CD4-positive, alpha-beta T cell treated with Interleukin-2 at 100 ng/mL for 4 hours (primary cell): ENCODE data around the gene C2CD2L.
A peak's percentile ranks its signal among the peaks of the same experiment; 100 is the strongest.
"Not testable (repeated sequence)": the region's sequence is repeated elsewhere in the genome, so short reads cannot be mapped to it uniquely, and the experiment has no call there.

ENCODE experiments used
- DNase-seq: peaks from one replicate; pipeline ENCODE4 v3.0.0-alpha.2; 2020; ENCODE audit warnings: low spot score

The C2CD2L gene

DNA sequence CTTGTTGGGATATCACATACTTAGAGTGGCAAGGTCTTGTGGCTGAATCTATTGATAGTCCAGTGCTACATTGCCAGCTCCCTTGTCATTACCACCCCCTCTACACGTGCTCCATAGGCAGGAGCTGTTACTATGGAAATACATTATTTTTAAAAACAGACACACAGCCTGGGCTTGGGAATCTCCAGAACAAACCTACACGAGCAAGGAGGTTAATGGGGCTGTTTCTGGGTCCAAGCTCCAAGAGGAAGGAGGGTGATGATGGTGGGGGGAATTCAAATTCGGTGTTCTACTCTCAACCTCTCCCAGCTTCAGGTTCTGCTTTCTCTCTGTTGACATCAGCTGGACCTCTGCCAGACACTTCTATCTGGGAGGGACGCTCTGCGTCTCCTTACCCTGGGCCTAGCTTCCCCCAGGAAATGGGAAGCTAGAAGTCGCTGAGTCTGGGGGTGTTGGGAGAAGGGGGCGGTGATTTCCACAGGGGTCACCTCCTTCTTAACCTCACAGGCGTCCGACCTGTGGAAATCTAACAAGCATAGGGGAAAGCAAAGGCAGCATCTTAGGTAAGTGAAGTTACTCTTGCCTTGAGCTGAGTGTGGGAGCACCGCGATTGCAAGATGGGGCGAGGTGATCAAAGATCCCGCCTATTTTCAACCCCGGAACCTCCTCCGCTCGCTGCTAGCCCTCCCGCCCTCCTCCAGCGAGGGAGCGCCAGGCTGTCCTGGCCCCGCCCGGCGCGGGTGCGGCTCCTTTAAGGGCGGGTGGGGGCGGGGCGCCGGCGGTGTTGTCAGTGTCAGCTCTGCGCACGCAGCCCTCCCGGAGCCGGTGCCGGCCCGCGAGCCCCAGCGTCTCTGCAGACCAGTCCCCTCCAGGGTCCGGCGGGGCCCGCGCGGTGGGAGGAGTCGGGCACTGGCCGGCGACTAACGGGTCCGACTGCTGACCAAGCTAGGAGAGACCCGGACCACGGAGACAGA lies at the start of gene C2CD2L:
C2CD2L (plus strand) TSS at position 781 of the 974 bp plus-strand sequence. CDS start 398 bp downstream, outside the sequence.
- peak; percentile 89 for DNase-seq

DNA sequence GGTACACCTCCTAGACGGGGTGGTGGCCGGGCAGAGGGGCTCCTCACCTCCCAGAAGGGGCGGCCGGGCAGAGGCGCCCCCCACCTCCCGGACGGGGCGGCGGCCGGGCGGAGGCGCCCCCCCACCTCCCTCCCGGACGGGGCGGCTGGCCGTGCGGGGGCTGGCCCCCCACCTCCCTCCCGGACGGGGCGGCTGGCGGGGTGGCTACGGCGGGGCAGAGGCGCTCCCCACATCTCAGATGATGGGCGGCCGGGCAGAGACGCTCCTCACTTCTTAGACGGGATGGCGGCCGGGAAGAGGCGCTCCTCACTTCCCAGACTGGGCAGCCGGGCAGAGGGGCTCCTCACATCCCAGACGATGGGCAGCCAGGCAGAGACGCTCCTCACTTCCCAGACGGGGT lies 48.0 kb upstream of the C2CD2L start:
- DNase-seq, result not testable (repeated sequence)

DNA sequence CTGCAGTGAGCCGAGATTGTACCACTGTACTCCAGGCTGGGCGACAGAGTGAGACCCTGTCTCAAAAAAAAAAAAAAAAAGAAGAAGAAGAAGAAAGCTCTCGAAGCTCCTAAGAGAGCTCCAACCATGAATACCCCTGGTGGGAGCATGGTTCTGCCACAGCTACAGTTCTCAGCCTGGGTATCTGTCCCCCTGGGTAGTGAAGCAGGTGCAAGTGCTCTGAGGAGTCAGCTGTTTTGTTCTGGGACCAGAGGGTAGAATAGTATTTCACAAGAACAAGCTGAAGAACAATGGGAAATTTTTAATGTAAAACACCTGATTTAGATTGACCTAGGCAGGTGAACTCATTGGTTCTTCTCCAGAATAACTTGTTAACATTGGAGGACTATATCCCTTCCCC lies 45.9 kb upstream of the C2CD2L start:
- no peak for DNase-seq

DNA sequence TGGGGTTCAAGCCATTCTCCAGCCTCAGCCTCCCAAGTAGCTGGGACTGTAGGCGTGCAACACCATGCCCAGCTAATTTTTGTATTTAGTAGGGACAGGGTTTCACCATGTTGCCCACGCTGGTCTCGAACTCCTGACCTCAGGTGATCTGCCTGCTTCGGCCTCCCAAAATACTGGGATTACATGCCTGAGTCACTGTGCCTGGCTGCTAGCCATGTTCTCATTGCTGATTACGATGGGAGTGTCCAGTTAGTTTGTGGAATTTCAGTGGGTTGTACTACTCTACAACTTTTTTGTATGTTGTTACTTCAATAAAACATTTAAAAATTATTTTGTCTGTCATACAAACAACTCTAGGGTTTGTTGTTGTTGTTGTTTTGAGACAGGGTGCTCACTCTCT lies 44.4 kb upstream of the C2CD2L start:
- no peak for DNase-seq

DNA sequence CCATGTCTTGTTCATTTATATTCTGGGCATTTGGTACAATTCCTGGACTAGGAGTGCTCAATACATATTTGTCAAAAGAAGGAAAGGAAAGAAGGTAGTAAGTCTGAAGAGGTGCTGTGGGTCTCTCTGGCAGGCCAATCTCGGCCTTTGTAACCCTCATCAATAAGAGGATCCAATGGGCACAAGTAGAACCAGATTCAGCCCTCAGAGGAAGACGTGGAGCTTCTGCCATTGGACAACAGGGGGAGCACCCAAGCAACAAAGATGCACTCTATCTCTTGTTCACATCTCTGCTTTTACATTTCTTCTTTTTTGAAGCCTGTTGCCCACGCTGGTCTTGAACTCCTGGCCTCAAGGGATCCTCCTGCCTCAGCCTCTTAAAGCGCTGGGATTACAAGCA lies 41.8 kb upstream of the C2CD2L start:
- peak; percentile 61 for DNase-seq

DNA sequence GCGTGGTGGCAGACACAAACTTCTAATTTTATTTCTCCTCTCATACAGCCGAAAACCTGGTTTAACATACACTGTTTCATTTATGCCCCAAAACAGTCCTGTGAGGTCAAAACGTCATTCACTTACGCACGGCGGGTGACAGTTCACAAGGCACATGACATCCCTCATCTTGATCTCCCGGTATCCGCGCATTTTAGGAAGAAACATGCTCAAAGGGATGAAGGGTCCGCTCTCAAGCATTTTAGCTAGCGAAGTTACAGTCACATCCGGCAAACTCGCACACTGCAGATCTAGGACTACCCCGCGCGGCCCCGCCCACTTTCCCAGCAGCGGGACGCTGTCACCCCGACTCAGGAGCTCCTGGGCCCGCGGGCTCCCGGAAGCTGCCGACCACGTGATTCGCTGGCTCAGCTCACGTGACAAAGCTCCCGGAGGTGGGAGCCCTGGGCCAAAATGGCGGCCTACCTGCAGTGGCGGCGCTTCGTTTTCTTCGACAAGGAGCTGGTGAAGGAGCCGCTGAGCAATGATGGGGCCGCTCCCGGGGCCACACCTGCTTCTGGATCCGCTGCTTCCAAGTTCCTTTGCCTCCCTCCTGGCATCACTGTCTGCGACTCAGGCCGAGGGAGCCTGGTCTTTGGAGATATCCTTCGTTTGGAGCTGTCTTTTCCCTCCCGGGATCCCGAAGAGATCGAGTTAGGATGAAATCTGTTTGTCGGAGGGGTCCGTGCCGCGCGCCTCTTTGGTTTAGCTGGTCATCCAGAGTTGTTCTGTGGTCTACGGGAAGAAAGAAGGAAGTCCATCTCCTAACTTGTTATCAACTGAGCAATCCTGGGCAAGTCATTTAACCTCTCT lies 39.5 kb upstream of the C2CD2L start, which contains the start of gene VPS11:
VPS11 (plus strand) TSS at position 448 of the 852 bp plus-strand sequence; CDS start at position 454, 6 bp downstream.
- DNase-seq, result peak; percentile 96

DNA sequence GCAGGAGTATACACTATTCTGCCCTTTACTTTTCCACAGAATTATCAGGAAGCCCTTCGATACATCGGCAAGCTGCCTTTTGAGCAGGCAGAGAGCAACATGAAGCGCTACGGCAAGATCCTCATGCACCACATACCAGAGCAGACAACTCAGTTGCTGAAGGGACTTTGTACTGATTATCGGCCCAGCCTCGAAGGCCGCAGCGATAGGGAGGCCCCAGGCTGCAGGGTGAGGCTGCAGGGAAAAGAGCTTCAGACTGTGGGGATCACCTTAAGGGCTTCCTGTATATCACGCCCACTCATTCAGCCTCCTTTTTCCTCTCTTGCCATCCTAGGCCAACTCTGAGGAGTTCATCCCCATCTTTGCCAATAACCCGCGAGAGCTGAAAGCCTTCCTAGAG lies 29.3 kb upstream of the C2CD2L start:
- DNase-seq, result no peak

DNA sequence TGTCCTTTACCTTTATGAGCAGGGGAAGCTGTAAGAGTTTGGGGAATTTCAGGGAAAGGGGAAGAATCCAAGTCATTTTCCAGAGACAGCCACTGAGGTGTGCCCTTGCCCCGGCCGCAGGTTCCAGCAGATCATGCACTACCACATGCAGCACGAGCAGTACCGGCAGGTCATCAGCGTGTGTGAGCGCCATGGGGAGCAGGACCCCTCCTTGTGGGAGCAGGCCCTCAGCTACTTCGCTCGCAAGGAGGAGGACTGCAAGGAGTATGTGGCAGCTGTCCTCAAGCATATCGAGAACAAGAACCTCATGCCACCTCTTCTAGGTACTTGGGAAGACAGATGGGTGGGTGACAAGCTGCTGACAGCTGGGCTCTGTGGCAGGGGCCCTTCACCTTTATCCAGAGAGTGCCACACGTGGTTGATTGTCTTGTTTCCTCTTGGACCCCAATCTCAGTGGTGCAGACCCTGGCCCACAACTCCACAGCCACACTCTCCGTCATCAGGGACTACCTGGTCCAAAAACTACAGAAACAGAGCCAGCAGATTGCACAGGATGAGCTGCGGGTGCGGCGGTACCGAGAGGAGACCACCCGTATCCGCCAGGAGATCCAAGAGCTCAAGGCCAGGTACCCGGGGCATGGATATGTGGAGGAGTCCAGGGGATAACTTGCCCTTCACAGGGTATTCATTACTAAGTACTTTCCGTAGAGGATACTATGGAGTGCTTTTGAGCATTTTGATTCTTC lies 28.3 kb upstream of the C2CD2L start:
- no peak for DNase-seq

DNA sequence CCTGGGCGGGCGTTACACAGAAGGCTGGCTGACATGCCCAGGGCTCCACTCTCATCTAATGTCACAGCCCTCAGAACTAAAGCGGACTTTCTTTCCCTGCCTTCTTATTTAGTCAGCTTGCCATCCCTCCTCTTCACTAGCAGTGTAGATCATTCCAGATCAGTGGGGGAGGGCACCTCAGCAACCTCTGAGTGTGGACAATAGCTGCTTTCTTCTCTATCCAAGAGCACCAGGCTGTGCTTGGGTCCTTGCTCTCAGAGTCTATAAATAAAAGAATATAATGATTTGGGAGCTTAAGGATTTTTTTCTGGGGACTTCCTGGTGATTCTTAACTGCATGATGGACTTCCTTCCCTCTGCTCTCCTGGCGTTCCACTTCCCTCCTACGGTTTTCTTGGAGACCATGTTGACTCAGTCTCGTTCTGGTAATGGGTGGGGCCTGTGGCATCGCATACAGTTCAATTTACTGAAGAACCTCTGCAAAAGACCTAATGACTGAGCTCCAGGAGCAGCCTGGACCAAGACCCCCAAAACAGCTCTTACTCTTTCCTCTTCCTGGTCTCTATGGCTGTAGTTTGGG lies 25.4 kb upstream of the C2CD2L start:
- no peak for DNase-seq

DNA sequence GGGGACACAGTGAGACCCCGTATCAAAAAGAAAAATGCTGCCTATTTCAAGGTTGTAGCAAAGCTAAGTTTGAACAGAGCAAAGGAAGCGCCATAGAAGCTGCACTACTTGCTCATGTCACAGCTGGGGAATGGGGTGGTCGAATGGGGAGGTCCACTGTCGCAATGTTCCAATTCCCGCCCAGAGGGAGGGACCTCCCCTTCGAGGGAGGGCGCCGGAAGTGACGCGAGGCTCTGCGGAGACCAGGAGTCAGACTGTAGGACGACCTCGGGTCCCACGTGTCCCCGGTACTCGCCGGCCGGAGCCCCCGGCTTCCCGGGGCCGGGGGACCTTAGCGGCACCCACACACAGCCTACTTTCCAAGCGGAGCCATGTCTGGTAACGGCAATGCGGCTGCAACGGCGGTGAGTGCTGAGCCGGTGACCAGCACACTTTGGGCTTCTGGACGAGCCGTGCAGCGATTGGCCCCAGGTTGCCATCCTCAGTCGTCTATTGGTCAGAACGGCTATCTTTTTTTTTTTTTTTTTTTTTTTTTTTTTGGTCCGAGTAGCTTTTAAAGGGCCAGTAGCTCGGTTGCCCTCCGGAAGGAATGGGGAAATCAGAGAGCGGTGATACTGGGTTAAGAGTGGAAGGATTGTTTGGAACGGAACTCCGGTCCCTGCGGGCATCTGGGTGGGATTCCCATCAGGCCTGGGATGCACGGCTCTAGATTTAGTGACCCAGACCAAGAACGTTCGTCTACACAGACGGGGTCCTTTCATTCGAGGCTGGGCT lies 22.3 kb upstream of the C2CD2L start, which contains the start of gene HMBS:
HMBS (plus strand) TSS at position 219 of the 774 bp plus-strand sequence; CDS start at position 372, 153 bp downstream.
- peak; percentile 91 for DNase-seq

DNA sequence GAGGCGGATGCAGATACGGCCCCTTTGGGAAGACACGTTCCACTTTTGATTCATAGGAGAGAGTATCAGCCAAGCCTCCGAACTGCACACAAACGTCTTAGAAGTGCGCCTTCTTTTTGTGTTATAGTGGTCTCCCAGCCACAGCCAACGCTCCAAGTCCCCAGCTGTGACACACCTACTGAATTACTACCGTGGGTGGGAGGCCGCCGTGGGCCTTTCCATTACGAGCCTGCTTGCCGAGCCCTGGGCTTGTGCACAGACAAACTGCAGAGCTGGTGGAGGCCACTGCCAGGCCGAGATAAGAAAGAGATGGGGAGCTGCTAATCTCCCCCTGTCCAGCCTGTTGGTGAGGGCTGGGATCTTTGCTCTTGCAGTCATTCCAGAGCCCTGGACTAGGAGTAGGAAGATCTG lies 21.7 kb upstream of the C2CD2L start:
- DNase-seq, result no peak

DNA sequence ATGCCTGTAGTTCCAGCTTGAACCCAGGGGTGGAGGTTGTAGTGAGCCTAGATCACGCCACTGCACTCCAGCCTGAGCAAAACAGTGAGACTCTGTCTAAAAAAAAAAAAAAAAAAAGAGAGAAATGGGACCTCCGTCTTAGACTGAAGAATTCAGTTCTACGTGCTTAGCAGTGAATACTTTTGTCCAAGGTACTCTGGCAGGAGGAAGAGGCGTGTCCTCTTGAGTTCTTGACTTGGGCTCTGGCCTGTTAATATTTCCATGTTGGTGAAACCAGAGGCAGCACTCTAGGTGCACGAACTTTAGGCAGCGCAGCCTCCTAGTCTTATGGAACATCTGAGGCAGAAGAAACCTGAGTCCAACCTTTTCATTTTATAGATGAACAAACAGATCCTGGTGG lies 20.0 kb upstream of the C2CD2L start:
- DNase-seq, result no peak

DNA sequence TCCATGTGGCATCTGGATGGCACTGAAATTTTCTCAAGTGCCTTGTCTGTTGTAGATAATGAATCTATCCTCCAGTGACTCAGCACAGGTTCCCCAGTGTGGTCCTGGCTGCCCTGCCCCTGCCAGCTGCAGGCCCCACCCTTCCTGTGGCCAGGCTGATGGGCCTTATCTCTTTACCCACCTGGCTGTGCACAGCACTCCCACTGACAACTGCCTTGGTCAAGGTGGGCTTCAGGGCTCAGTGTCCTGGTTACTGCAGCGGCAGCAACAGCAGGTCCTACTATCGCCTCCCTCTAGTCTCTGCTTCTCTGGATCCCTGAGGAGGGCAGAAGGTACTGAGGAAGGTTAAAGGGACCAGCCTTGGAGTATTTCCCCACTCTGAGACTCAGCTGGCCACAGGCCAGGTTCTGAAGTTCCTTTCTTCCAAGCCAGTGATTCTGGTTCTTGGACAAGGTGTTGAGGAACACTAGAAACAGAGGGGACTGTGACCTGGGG lies 19.4 kb upstream of the C2CD2L start:
- no peak for DNase-seq

DNA sequence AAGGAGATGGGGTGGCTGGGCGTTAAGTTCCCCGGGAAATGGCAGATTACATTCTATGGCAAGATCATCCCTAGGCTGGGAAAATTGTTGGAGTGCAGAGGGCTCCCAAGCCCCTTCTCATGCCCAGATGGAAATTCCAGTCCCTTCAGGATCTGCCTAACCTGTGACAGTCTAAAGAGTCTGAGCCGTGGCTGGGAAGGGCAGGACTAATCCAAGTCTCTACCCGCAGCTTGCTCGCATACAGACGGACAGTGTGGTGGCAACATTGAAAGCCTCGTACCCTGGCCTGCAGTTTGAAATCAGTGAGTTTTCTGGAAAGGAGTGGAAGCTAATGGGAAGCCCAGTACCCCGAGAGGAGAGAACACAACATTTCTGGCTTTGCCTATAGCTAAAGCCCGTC lies 18.7 kb upstream of the C2CD2L start:
- no peak for DNase-seq

DNA sequence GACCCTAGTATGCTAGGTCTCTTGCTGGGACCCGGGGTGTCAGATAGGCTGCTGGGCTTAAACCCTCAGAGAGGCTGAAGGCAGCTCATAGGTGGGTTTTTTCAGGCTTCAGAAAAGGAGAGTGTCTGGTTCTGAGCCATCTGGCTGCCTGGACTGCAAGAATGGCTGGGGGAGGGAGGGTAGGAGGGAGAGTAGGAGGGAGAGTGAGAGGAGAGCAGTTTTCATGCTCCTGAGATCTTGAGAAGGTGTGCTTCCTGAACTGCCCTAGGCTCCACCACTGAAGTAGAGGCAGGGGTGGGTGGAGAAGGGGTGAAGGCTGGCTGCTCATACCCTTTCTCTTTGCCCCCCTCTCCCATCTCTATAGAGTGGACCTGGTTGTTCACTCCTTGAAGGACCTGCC lies 17.8 kb upstream of the C2CD2L start:
- DNase-seq, result no peak

DNA sequence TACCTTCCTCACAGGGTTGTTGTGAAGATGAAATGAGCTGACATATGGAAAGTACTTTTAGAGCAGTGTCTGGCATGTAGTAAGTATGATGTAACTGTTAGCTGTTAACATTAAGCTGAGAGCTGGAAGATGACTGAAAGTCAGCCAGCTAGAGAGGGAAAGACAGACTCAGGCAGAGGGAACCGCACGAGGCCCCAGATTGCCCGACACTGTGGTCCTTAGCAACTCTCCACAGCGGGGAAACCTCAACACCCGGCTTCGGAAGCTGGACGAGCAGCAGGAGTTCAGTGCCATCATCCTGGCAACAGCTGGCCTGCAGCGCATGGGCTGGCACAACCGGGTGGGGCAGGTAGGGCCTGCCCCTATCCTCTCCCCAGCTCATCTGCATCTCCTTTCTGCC lies 16.0 kb upstream of the C2CD2L start:
- no peak for DNase-seq

DNA sequence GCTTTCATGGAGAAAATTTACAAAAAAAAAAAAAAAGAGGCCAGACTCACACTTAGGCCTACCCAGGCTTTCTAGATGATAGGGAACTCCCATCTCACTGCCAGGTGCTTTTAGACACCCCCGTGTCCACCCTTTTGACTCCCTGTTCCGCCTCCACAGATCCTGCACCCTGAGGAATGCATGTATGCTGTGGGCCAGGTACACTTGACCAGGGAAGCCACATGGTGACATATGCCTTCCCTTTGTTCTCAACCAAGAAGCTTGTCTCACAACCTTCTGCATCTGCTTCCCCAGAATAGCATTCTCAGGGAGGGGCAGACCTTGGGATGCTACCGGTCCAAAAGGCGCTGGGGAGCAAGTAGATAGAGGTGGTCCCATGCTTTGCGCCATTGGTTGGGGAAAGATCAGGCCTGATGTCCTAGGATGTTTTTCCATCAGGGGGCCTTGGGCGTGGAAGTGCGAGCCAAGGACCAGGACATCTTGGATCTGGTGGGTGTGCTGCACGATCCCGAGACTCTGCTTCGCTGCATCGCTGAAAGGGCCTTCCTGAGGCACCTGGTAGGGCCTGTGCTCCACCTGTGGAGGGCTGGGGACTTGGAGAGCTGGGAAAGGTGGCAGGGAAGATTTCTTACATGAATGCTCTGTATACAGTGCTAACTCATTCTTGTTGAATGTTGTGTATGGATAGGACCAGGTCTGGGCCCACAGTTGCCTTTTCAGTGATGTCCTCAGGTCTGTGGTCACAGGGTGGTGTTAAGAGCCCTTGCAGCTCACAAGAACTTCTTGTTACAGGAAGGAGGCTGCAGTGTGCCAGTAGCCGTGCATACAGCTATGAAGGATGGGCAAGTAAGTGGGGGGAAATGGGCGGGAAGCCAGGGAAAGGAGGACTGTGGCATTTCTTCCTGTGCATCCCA lies 14.9 kb upstream of the C2CD2L start:
- no peak for DNase-seq

DNA sequence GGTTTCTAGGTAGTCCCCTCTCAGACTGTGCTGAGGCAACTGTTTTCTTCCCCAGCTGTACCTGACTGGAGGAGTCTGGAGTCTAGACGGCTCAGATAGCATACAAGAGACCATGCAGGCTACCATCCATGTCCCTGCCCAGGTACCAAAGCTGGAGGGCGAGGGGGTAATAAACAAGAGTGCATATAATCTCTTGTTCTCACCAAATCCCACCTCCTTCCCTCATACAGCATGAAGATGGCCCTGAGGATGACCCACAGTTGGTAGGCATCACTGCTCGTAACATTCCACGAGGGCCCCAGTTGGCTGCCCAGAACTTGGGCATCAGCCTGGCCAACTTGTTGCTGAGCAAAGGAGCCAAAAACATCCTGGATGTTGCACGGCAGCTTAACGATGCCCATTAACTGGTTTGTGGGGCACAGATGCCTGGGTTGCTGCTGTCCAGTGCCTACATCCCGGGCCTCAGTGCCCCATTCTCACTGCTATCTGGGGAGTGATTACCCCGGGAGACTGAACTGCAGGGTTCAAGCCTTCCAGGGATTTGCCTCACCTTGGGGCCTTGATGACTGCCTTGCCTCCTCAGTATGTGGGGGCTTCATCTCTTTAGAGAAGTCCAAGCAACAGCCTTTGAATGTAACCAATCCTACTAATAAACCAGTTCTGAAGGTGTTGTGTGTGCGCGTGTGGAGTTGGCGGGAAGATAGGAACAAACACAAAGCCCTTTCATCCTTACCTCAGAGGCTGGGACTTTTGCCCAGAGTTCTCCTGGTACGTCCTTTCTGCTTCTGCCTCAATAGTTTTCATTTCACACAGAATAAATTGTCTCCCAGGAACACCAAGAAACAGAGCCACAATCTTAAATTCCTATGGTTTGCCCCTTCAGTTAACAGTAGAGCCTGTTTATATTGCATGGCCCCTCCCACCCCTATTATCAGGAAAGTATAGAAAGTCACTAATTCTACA lies 14.0 kb upstream of the C2CD2L start:
- no peak for DNase-seq
